HG02885 (cell line): Measurements from ENCODE around the gene MICAL3.
A peak's percentile ranks its signal among the peaks of the same experiment; 100 is the strongest.

Experiments
- ATAC-seq: cut with Tn5 transposase; IDR thresholded peaks from one replicate; pipeline ENCODE4 v1.9.1; 2021; ENCODE audit warnings: mild to moderate bottlenecking; ENCODE audit not compliant: unreplicated experiment, poor library complexity

Gene MICAL3

DNA sequence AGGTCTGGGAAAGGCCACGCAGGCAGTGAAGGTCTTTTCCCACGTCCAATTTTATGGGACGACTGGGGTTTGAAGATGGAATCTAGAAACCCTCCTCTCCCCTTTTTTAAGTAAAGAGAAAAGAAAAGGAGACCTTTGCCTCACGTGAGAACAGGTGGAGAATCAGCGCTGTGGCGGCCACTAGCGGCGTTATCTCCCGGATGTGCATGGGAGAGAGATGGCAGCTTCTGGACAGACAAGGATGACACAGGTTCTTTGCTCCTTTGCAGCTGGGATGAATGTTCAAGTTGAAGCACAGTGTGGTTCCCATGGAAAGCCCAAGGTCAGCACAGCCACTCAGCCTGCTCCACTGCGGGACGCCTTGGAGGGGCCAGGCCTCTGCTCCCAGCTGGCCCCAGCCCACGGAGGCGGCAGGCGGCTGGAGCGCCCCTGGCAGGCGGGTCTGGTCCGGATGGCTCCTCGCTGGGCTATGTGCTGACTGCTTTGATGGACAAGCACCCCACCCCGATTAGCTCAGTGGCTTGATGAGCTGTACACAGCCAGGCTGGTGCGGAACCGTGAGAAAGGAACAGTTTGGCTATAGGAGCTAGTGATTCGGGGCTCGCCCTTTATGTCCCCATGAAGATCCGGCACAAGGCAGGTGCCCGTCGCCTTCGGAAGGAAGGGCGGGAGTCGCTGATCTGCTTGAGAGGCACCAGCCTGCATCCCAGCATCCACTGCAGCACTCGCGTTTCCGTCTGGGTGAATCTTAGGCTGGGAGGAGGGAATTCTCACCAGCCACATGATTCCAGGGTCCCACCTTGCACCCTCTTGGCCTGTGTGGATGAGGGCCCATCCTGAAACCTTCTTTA lies 235.6 kb downstream of the MICAL3 start:
- ATAC-seq: no peak

DNA sequence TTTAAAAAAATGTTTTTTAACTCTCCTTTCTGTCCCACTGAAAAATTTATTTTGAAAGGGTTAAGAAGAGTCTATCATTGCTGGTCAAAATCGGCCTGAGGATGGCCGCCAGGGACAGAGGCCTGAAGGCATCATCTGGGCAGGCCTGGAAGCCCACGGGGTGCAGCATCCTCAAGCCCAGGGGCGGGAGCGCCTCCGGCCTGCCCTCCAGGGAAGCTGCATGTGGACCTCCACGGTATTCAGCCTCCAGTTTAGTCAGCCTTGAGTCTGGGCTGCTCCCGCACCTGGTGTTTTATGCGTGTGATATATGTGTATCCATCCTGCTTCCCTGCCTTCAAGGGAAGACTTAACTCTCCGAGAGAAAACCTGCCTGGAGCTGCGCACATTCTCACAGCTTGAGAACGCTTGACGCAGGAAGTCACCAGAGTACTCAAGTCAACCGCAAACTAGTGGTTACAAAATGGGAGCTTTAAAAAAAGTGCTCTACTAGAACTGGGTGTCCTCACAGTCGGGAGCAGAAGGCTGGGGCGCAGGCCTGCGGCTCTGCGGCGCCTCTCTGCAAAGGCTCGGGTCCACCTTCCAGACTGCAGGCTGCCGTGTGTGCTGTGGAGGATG lies 236.5 kb downstream of the MICAL3 start:
- ATAC-seq: no peak

DNA sequence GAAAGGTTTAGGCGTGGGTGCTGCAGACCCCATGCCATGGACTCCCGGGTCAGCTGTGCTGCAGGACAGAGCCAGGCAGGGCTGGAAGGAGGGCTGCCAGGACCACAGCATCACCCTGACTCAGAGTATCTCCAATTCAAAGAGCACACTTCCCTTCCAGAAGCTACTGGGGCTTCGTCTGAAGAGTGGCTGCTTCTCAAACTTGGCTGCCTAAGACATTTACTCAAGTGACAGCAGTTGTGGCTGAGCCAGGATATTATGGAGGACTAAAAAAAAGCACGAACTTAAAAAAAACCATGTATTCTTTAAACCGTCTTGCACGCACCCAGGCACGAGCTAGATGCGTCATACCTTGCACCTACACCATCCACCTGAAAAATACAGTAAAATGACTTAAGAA lies 237.1 kb downstream of the MICAL3 start:
- no peak for ATAC-seq

DNA sequence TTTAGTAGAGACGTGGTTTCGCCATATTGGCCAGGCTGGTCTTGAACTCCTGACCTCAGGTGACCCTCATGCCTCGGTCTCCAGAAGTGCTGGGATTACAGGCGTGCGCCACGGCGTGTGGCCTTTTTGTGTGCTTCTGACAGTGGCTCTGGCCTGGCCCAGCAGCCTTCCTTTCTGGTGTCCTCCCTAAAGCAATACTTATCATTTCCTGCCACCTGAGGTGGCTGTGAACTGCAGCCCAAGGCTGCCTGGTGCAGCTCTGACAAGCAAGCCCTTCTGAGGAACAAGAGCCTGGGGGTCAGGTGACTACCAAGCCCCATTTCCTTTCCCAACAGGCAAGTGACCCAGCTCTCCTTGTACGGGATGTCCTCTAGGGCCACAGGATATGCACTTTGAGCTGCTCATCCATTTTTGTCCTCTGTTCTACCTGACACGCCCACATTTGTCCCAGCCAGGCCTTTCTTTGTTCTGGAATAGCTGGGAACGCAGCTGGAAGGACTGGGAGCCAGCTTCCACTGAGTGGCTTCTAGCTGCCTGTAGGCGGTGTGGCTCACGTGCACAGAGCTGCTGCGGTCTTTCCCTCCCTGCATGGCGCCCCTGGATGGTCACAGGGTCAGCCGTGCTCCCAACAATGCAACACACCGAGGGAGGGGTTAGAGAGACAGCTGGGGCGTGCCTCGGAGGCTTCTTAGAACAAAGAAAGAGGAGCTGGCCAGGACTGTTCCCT lies 237.8 kb downstream of the MICAL3 start:
- ATAC-seq: no peak

DNA sequence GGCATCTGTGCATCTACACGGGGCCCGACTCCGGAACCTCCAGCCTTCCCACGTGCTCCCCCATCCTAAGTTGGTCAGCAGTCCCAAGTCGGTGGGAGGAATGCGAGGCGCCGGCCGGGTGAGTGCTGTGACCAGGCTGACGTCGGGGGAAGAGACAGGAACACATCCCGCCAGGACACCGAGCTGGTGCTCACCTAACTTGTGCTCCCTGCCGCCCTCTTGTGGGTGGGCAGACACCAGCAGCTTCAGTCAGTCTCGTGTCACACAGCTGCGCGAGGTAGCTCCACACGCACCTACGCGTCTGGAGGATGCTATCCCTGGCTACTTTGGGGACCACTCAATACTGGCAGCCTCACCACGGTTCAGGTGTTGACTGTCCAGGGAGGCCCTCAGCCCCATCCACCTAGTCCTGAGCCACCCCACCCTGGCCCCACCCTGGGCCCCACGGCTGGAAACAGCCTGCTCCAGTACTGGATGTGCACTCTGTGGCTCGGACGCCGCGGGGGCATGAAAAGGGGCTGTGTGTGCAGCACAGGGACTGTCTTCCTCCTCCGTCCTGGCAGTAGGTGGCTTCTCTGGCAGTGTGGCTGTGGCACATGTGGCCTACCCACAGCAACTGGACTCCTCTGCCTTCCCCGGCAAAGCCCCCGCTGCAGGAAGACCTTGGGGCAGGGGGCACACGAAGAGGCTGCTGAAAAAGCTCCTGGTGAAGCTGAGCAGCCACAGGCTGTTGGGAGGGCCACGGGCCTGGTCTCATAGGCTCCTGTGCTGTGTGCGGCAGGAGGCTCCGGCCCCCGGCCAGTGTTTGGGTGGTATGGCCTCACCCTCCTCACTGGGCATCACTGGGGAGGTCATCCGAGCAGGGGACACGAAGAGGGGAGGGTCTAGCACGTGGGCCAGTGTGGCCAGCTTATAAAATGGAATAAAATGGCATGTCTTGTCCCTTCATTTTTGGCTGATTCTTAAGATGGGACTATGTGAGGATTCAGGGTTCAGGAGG lies 238.9 kb downstream of the MICAL3 start:
- no peak for ATAC-seq

DNA sequence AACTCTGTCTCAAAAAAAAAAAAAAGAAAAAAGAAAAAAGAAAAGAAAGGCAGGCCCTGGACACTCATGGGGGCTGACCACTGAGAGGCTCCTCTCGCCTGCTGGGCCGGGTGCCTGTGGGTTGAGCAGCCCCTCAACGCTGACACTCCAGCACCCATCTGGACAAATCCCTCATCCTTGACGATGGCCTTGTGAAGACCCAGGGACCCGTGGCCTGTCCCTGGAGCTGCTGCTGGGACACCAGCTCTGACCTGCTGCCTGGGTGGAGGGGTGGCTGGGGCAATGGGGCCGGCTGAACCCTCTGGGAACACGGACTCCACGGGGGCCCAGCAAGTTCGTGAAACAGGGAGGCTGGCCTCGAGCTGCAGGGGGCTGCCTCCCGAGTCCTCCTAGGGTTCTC lies 239.6 kb downstream of the MICAL3 start:
- no peak for ATAC-seq

DNA sequence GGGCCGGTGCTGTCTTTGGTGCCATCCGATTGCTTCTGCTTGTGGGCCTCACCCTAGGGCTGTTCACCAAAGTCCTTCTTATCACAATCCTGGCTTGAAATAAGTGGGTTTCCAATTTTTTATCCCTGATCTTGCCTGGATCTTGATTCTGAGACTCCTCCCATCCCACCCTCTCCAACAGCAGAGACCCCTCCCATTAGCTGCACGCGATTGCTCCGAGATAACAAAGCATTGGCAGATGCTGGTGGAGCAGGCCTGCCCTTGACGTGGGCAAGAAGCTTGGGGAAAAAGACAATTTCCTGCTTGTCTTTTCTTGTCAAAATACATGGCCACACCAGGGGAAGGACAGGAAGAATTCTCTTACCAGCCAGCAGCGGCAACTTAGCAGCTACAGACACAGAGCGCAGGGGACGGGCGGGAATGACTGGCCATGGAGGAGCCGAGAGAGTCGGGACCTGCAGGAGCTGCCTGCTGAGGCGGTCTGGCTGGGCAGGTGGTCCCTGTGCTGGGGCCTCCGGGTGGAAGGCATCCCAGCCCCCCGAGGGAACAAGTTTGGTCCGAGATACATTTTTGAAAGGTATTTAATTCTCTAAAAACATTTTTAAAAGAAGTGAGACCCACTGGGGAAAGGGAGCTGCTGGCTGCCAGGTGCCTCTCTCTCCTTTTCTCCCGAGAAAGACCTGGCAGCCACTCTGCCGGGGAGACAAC lies 240.4 kb downstream of the MICAL3 start:
- ATAC-seq: no peak

DNA sequence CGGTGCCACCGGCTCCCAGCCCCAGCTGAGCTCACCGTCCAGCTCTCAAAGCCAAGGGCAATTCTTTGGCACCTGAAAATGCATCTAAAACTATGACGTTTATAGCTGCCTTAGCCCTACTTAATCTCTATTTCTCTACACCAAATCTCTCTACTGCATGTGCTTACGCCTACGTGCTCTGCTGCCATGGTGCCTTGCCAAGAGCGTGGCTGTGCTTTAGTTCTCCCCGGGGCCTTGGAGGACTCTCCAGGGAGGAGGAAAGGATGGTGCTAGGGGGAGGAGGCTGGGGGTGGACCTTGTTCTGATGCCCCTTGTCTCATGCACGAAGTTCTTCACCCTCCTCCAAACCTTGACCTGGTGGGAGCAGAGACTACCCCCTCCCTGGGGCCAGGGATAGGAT lies 241.0 kb downstream of the MICAL3 start:
- no peak for ATAC-seq

DNA sequence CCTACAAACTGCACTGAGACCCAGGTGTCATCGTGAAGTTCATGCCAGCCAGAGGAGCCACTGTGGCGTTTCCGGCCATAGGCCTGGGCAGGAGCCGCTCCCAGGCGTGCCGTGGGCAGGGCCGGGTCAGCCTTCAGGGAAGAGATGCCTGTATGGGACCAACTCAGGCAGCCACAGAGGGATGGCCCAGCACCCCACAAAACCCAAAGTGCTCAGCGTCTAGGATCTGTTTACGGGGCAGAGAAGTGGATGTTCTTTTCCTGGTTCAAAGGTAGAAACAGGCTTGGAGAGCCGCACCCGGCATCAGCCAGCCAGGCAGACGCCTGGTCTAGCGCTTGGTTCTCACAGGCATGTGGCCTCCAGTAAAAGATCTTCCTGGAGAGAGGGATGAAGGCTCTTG lies 241.7 kb downstream of the MICAL3 start:
- no peak for ATAC-seq

DNA sequence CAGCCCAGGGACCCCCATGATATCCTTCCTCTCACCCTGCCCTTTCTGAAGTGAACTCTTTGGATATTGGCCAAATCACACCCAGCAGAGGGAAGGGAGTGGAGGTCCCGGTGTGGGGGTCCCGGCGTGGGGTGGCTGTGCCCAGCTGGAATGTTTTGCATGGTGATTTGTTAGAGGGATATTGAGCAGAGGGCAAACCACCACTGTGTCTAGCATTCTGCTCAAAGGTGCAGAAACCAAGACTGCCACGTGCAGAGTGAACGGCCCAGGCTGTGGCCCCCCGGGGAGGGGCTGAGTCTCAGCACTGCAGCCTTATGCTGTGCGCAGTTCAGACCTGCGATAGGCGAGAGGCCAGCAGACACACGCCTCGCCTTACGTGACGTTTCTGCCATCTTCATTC lies 242.2 kb downstream of the MICAL3 start:
- ATAC-seq: no peak

DNA sequence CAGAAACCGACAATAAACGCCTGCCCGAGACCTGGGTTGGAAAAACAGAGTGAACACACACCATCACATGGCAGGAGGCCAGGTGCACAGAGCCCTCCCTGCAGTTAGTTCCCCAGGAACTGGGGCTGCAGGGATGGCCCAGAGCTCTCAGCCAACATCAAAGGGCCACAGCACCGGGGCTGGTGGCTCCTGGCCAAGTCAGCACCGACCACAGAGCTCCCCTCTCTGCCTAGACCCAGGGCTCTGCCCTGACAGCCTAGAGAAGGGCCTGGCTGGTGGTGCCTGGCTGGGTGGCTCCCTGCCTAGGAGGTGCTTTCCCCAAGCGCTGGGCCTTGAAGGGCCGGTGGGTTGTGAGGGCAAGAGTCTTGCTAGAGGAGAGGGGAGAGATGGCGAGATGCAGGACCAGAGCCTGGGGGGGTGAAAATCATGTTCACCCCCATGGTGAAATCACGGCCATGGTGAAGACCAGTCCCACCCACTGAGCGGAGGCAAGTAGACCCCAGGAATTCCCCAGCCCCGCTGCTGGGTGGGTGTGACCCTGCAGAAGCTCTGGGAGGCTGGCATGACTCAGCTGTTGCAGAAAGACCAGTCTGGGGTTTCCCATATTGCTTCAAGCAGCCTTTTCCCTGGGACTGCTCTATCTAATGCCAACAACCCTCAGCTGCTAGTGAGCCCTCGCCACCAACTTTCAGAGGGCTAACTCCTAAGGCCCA lies 242.9 kb downstream of the MICAL3 start:
- ATAC-seq: no peak

DNA sequence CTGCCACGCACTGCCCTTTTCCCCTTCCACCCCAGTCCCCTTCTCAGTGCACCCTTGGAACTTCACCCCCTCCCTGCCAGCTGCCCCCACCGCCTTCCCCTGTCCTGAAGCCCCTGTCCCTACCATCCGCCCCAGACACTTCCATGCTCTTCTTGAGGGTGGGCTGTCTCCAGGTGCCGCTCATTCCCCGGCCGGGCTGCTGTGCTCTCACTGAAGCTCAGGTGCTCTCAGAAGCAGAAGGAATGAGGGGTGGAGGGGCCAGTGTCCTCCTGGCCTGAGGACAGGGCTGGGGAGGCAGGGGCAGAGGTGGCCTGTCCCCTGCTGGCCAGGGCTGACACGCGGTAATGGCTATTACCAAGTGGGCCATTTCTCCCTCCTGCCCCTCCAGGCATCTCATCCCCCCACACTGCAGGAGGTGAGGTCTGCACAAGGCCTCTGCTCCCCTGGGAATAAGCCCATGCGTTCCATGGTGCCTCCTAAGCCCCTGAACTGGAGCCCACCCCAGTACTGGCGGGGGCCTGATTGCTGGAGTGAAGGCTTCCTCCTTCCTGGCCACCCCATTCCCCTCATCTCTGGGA lies 243.5 kb downstream of the MICAL3 start:
- no peak for ATAC-seq

DNA sequence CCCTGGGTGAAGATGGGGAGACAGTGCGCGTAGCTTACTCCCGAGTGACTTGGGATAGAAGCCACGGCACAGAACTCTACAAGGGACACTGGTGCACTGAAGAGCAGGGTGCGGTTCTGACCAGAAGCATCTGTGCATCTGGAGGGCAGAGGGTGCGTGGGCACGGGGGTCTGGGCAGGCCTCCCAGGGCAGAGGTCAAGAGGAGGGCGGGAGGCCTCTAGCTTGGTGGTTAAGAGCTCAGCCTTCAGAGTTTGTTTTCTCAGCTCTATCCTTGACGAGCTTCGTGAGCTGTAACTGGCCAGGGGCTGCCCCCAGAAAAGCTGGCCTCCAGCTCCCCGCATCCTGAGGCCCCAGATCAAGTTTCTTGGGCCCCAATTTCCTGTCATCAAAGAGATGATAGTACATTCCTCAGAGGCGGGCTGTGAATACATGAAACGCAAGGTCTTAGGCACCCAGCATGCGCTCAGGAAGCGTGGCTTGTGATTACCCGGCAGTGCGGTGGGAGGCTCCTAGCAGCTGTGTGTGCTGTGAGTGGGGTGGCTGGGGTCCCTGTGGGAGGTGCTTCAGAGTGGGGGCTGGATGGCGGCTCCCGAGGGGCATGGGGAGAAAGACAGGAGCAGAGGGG lies 244.1 kb downstream of the MICAL3 start:
- no peak for ATAC-seq

DNA sequence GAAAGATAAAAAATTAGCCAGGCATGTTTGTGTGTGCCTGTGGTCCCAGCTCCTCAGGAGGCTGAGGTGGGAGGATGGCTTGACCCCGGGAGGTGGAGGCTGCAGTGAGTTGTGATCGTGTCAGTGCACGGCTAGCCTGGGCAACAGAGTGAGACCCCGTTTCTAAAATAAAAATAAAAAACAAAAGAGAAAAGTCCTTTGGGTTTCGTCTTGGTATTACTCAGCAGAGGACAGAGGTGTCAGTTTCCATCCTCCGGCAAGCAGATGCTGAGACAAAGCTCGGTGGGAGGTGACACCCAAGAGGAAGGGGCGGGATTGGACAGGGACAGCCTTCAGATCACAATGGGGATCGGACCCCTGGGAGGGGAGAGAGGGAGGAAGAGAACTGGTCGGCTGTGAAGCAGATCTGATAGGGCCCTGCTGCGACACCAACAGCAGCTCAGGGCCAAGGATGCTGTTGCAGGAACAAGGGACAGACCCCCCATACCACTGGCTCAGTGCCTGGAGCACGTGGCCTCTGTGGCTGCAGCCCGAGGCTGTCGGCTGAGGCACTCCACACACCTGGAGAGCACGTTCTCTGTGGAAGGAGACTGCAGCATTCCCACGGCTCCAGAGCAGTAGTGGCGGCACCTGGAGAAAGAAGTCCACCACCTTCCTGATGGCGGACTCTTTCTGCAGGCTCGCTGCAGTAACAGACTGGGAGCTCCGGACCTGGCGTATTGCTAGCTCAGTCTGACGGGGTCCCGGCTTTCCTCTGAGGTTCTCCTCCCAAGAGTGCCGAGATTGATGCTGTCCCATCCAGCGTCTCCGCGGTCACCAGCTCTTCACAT lies 244.9 kb downstream of the MICAL3 start:
- ATAC-seq: peak; percentile 46

DNA sequence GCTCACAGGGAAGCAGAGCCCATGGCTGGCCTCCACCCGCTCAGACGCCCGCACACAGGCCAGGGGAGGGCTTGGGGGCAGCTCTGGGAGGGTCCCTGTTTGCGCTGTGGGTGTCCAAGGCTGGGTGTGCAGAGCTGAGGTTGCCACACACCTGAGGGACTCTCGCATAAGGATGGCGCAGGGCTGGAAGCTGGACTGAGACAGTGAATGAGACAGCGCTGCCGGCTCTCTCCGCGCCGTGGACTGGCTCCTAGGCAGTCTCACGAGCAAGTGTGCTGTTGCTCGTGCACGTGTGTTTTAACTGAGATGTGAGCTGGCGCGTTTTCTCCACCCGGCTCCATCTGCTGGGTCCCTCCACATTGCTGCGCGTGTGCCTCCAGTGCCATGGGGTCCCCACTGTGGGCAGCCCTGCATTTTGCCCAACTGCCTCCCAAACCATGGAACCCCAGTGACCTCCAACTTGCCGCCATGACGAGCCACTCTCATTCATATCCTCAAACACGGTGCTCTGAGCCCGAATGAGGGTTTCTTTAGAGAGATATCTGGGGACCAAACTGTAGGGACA lies 245.9 kb downstream of the MICAL3 start:
- no peak for ATAC-seq

DNA sequence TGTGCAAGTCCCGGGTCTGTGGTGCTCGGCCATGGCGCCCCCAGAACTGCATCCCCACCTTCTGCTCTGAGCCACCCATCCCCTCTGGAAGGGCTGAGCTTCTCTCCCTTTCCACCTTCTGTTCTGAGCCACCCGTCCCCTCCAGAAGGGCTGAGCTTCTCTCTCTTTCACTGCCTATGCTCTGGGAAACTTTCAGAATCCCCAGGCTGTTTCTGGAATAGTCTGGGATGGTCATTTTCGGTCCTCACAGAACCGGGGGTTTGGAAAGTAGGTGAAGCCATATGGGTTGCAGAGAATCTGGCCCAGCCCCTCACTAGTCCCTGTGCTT lies 246.7 kb downstream of the MICAL3 start:
- no peak for ATAC-seq
